ENCODE measurements around the gene VWA5B2. TPM values are rescaled to one million over a fixed set of nuclear protein-coding genes. Genes with fewer than 3 reads are reported as not detected.

The VWA5B2 gene
- total and polyA plus RNA-seq, 9 of the 15 experiments (the other 6 are each of a cell fraction or from before 2014, with no cell fraction given) = 0.04 TPM; not detected in 8

GRCh38 chr3:184185461-184186183 lies 43.8 kb upstream of the VWA5B2 start (continued):
- TF ChIP-seq, protein P1, sequence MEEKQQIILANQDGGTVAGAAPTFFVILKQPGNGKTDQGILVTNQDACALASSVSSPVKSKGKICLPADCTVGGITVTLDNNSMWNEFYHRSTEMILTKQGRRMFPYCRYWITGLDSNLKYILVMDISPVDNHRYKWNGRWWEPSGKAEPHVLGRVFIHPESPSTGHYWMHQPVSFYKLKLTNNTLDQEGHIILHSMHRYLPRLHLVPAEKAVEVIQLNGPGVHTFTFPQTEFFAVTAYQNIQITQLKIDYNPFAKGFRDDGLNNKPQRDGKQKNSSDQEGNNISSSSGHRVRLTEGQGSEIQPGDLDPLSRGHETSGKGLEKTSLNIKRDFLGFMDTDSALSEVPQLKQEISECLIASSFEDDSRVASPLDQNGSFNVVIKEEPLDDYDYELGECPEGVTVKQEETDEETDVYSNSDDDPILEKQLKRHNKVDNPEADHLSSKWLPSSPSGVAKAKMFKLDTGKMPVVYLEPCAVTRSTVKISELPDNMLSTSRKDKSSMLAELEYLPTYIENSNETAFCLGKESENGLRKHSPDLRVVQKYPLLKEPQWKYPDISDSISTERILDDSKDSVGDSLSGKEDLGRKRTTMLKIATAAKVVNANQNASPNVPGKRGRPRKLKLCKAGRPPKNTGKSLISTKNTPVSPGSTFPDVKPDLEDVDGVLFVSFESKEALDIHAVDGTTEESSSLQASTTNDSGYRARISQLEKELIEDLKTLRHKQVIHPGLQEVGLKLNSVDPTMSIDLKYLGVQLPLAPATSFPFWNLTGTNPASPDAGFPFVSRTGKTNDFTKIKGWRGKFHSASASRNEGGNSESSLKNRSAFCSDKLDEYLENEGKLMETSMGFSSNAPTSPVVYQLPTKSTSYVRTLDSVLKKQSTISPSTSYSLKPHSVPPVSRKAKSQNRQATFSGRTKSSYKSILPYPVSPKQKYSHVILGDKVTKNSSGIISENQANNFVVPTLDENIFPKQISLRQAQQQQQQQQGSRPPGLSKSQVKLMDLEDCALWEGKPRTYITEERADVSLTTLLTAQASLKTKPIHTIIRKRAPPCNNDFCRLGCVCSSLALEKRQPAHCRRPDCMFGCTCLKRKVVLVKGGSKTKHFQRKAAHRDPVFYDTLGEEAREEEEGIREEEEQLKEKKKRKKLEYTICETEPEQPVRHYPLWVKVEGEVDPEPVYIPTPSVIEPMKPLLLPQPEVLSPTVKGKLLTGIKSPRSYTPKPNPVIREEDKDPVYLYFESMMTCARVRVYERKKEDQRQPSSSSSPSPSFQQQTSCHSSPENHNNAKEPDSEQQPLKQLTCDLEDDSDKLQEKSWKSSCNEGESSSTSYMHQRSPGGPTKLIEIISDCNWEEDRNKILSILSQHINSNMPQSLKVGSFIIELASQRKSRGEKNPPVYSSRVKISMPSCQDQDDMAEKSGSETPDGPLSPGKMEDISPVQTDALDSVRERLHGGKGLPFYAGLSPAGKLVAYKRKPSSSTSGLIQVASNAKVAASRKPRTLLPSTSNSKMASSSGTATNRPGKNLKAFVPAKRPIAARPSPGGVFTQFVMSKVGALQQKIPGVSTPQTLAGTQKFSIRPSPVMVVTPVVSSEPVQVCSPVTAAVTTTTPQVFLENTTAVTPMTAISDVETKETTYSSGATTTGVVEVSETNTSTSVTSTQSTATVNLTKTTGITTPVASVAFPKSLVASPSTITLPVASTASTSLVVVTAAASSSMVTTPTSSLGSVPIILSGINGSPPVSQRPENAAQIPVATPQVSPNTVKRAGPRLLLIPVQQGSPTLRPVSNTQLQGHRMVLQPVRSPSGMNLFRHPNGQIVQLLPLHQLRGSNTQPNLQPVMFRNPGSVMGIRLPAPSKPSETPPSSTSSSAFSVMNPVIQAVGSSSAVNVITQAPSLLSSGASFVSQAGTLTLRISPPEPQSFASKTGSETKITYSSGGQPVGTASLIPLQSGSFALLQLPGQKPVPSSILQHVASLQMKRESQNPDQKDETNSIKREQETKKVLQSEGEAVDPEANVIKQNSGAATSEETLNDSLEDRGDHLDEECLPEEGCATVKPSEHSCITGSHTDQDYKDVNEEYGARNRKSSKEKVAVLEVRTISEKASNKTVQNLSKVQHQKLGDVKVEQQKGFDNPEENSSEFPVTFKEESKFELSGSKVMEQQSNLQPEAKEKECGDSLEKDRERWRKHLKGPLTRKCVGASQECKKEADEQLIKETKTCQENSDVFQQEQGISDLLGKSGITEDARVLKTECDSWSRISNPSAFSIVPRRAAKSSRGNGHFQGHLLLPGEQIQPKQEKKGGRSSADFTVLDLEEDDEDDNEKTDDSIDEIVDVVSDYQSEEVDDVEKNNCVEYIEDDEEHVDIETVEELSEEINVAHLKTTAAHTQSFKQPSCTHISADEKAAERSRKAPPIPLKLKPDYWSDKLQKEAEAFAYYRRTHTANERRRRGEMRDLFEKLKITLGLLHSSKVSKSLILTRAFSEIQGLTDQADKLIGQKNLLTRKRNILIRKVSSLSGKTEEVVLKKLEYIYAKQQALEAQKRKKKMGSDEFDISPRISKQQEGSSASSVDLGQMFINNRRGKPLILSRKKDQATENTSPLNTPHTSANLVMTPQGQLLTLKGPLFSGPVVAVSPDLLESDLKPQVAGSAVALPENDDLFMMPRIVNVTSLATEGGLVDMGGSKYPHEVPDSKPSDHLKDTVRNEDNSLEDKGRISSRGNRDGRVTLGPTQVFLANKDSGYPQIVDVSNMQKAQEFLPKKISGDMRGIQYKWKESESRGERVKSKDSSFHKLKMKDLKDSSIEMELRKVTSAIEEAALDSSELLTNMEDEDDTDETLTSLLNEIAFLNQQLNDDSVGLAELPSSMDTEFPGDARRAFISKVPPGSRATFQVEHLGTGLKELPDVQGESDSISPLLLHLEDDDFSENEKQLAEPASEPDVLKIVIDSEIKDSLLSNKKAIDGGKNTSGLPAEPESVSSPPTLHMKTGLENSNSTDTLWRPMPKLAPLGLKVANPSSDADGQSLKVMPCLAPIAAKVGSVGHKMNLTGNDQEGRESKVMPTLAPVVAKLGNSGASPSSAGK (IDR thresholded peaks at IDR 0.05) = peak; percentile 97
- TF ChIP-seq, protein P2, sequence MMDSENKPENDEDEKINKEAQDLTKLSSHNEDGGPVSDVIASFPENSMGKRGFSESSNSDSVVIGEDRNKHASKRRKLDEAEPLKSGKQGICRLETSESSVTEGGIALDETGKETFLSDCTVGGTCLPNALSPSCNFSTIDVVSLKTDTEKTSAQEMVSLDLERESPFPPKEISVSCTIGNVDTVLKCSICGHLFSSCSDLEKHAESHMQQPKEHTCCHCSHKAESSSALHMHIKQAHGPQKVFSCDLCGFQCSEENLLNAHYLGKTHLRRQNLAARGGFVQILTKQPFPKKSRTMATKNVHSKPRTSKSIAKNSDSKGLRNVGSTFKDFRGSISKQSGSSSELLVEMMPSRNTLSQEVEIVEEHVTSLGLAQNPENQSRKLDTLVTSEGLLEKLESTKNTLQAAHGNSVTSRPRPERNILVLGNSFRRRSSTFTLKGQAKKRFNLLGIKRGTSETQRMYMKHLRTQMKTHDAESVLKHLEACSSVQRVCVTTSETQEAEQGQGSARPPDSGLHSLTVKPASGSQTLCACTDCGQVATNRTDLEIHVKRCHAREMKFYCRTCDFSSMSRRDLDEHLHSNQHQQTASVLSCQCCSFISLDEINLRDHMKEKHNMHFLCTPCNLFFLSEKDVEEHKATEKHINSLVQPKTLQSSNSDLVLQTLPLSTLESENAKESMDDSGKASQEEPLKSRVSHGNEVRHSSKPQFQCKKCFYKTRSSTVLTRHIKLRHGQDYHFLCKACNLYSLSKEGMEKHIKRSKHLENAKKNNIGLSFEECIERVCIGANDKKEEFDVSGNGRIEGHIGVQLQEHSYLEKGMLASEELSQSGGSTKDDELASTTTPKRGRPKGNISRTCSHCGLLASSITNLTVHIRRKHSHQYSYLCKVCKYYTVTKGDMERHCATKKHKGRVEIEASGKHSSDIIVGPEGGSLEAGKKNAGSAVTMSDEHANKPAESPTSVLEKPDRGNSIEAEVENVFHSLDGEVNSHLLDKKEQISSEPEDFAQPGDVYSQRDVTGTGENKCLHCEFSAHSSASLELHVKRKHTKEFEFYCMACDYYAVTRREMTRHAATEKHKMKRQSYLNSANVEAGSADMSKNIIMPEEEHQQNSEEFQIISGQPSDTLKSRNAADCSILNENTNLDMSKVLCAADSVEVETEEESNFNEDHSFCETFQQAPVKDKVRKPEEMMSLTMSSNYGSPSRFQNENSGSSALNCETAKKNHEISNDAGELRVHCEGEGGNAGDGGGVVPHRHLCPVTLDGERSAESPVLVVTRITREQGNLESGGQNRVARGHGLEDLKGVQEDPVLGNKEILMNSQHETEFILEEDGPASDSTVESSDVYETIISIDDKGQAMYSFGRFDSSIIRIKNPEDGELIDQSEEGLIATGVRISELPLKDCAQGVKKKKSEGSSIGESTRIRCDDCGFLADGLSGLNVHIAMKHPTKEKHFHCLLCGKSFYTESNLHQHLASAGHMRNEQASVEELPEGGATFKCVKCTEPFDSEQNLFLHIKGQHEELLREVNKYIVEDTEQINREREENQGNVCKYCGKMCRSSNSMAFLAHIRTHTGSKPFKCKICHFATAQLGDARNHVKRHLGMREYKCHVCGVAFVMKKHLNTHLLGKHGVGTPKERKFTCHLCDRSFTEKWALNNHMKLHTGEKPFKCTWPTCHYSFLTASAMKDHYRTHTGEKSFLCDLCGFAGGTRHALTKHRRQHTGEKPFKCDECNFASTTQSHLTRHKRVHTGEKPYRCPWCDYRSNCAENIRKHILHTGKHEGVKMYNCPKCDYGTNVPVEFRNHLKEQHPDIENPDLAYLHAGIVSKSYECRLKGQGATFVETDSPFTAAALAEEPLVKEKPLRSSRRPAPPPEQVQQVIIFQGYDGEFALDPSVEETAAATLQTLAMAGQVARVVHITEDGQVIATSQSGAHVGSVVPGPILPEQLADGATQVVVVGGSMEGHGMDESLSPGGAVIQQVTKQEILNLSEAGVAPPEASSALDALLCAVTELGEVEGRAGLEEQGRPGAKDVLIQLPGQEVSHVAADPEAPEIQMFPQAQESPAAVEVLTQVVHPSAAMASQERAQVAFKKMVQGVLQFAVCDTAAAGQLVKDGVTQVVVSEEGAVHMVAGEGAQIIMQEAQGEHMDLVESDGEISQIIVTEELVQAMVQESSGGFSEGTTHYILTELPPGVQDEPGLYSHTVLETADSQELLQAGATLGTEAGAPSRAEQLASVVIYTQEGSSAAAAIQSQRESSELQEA (IDR thresholded peaks at IDR 0.05; ENCODE audit: low read depth) = 0 out of 2 replicates have a peak, but pooled peaks have one; percentile 15
- TF ChIP-seq, protein P3, sequence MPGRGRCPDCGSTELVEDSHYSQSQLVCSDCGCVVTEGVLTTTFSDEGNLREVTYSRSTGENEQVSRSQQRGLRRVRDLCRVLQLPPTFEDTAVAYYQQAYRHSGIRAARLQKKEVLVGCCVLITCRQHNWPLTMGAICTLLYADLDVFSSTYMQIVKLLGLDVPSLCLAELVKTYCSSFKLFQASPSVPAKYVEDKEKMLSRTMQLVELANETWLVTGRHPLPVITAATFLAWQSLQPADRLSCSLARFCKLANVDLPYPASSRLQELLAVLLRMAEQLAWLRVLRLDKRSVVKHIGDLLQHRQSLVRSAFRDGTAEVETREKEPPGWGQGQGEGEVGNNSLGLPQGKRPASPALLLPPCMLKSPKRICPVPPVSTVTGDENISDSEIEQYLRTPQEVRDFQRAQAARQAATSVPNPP (IDR thresholded peaks at IDR 0.05; ENCODE audit: borderline replicate concordance, insufficient read depth, insufficient read length) = no peak
- no peak for TF ChIP-seq EWSR1 (IDR thresholded peaks at IDR 0.05; ENCODE audit: borderline replicate concordance, low read depth, partially characterized antibody)

All from K562 (cell line).